ENCODE data around the gene XRCC3. TPM values are rescaled to one million over a fixed set of nuclear protein-coding genes. Genes with fewer than 3 reads are reported as not detected.

The XRCC3 gene
- 10 to 100 TPM; 64.3 to 68.8 TPM for total RNA-seq

DNA sequence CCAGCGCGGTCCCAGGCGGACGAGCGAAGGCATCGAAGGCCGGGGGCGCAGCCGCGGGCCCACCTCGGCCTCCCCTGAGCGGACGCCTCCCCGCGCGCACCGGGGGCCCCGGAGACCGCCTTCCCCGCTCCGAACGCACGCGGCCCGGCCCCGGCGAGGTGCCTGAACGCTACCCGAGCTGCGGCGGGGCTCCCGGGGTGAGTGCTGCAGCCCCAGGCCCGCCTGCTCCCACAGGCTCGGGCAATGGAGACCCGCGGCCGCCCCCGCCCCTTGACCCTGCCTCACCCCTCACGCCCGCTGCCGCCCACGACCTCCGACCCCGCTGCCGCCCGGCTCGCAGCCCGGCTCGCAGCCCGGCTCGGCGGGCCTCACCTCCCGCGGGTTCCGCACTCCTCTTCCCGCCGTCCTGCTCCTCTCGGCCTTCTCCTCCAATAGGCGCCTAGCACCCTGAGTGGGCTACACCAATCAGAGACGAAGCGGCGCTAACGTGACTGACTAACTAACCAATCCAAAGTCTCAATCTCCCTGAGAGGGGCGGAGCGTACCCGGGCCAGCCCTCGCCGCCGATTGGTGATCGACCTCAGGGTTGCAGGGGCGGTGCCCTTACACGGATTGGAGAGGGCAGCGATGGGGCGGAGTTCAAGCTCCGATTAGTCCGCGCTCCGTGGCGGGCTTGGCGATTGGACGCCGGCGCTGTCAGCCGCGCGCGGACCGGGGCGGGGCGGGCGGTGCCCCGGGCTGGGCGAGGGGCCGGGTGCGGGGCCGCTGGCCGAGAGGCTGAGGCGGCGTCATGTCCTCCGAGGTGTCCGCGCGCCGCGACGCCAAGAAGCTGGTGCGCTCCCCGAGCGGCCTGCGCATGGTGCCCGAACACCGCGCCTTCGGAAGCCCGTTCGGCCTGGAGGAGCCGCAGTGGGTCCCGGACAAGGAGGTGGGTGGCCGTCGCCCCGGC lies at the start of gene XRCC3, which contains the start of gene ZFYVE21:
Gene XRCC3 (minus strand): TSS at position 400 of the 949 bp plus-strand sequence. CDS start 4,364 bp downstream, outside the sequence.
Gene ZFYVE21 (plus strand): TSS at position 759 of the 949 bp plus-strand sequence. CDS start 32 bp downstream, at position 791.
- Mint-ChIP-seq H3K4me1 (peaks cover 52% of the 10 kb centered on the region), H3K27ac (peak within 1 kb of the TSS; percentile 84), H3K9me3 (ENCODE audit: low read depth) (no peaks in the 10 kb centered on the region), H3K27me3 (no peaks in the 10 kb centered on the region), H3K36me3 (peaks cover 10% of the 10 kb centered on the region), H3K4me3 (peak within 1 kb of the TSS; percentile 89)
- ATAC-seq = peak; percentile 95
- CTCF ChIA-PET = interaction anchor here (1.0 to 1.2 kb wide), 5 partner anchors 33 to 195 kb away, joined by 3 to 4 read pairs (median 3); no protein-coding TSS in a partner anchor
- peak; percentile 100 for DNase-seq

DNA sequence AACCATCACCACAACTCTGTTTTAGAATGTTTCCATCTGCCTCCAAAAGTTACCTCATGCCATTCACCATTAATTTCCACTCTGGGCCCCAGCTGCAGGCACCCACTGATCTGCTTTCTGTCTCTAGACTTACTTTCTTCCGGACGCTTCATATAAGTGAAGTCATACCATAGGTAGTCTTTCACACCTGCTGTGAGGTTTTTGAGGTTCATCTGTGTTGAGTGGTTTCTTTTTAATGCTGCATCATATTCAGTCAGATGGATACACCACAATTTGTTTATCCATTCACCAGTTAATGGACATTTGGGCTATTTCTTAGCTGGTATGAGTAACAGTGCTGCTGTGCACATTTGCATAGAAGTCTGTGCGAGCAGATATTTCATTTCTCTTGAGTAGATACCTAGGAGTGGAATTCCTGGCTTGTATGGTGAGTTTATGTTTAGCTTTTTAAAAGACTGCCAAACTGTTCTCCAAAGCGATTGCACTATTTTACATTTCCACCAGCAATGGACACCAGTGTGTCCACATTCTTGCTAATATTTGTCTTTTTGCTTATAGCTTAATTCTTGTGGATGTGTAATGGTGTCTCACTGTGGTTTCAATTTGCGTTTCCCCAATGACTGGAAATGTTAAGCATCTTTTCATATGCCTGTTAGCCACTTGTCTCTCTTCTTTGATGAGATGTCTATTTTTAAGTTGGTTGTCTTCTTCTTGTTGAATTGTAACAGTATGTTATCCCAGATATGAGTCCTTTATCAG lies 48.7 kb upstream of the XRCC3 start:
- no peak overlapping the region for H3K27ac Mint-ChIP-seq

GRCh38 chr14:103762541-103762940 lies 47.3 kb upstream of the XRCC3 start:
- Mint-ChIP-seq H3K9me3 (ENCODE audit: low read depth) (no peaks in the 10 kb centered on the region), H3K36me3 (no peaks in the 10 kb centered on the region), H3K27ac (no peak overlapping the region), H3K4me1 (peaks cover 8% of the 10 kb centered on the region), H3K4me3 (no peak overlapping the region), H3K27me3 (no peaks in the 10 kb centered on the region)
- DNase-seq = no peak
- CTCF ChIA-PET = no interaction called here
- ATAC-seq = no peak

More for the DNA sequence above, 48.7 kb upstream of the XRCC3 start:
- DNase-seq (no peak), ATAC-seq (peak; percentile 27)
- H3K4me1 Mint-ChIP-seq = peaks cover 8% of the 10 kb centered on the region
- CTCF ChIA-PET = interaction anchor here (1.3 kb wide), 1 partner anchor 45 kb away, joined by 6 read pairs; no protein-coding TSS in a partner anchor
- no peak overlapping the region for H3K4me3 Mint-ChIP-seq
- H3K27me3 Mint-ChIP-seq = no peaks in the 10 kb centered on the region
- no peaks in the 10 kb centered on the region for H3K9me3 Mint-ChIP-seq (ENCODE audit: low read depth)
- no peaks in the 10 kb centered on the region for H3K36me3 Mint-ChIP-seq

- Mint-ChIP-seq H3K9me3 (ENCODE audit: low read depth) (no peaks in the 10 kb centered on the region), H3K4me1 (peaks cover 8% of the 10 kb centered on the region), H3K36me3 (no peaks in the 10 kb centered on the region), H3K27me3 (no peaks in the 10 kb centered on the region), H3K27ac (no peak overlapping the region), H3K4me3 (no peak overlapping the region)
- DNase-seq (no peak), ATAC-seq (no peak)
- CTCF ChIA-PET = no interaction called here
These were observed 46.8 kb upstream of the XRCC3 start for GRCh38 chr14:103762036-103762435.

DNA sequence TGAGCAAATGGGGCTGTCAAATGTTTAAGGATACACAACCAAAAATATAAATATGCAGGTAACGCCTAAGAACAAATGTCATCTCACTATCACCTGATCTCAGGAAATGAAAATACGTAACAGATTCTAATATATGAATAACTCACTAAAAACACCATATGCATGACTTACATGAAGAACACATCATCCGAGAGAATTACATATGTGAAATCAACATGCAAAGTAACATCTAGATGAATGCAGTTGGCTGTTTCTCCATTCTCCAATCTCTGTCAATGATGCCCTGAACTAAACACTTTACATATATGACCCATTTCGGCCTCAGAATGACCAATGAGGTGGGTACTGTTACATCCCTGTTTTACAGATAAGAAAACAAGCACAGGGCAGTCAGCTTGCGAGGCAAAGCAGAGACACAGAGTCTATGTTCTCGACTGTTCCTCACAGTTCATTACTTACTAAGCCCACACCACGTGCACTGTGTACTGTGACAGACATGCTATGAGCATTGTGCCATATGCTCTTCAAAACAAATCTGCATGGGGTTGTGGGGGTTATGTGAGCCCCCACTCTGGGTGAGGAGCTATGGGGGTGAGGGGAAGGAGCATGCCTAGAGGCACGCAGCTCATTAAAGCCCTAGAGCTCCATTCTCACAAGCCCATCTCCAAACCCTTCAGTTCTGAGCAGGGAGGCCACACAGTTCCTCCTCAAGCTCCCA lies 43.0 kb upstream of the XRCC3 start:
- DNase-seq (no peak), ATAC-seq (no peak)
- Mint-ChIP-seq H3K27me3 (no peaks in the 10 kb centered on the region), H3K36me3 (no peaks in the 10 kb centered on the region), H3K9me3 (ENCODE audit: low read depth) (no peaks in the 10 kb centered on the region), H3K4me1 (no peaks in the 10 kb centered on the region), H3K27ac (no peak overlapping the region), H3K4me3 (no peak overlapping the region)
- CTCF ChIA-PET = no interaction called here

GRCh38 chr14:103755060-103755459 lies 39.8 kb upstream of the XRCC3 start:
- H3K4me3 Mint-ChIP-seq = no peak overlapping the region
- no peaks in the 10 kb centered on the region for H3K36me3 Mint-ChIP-seq
- H3K27me3 Mint-ChIP-seq = no peaks in the 10 kb centered on the region
- H3K4me1 Mint-ChIP-seq = no peaks in the 10 kb centered on the region
- DNase-seq = no peak
- CTCF ChIA-PET = interaction anchor here (0.7 to 1.1 kb wide), 2 partner anchors 11 to 19 kb away, joined by 3 to 5 read pairs; no protein-coding TSS in a partner anchor
- no peak overlapping the region for H3K27ac Mint-ChIP-seq
- ATAC-seq = no peak
- no peaks in the 10 kb centered on the region for H3K9me3 Mint-ChIP-seq (ENCODE audit: low read depth)

DNA sequence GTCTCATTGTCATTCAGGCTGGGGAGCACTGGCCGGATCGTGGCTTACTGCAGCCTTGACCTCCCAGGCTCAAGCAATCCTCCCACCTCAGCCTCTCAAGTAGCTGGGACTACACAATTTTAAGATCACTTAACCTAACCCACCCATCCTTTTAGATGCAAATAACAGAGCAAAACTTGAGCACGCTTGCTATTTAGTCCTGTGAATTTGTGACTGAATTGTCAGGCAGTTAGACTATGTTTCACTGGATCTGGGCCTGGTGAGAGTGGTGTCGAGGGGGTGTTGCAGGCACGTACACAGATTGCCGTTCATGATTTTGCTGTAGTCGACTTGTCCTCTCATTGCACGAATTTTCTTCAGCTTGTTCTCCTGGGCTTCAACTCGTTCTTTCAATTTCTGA lies 38.5 kb upstream of the XRCC3 start:
- Mint-ChIP-seq H3K27me3 (no peaks in the 10 kb centered on the region), H3K9me3 (ENCODE audit: low read depth) (no peaks in the 10 kb centered on the region), H3K4me3 (no peak overlapping the region), H3K27ac (no peak overlapping the region), H3K4me1 (peaks cover 8% of the 10 kb centered on the region), H3K36me3 (no peaks in the 10 kb centered on the region)
- CTCF ChIA-PET = interaction anchor here (0.9 kb wide), 1 partner anchor 52 kb away, joined by 3 read pairs; no protein-coding TSS in a partner anchor
- ATAC-seq = no peak
- no peak for DNase-seq

GRCh38 chr14:103749860-103750259 lies 34.6 kb upstream of the XRCC3 start:
- Mint-ChIP-seq H3K36me3 (no peaks in the 10 kb centered on the region), H3K27me3 (no peaks in the 10 kb centered on the region), H3K4me1 (peaks cover 20% of the 10 kb centered on the region), H3K27ac (no peak overlapping the region), H3K9me3 (ENCODE audit: low read depth) (no peaks in the 10 kb centered on the region), H3K4me3 (no peak overlapping the region)
- DNase-seq = no peak
- ATAC-seq = no peak
- CTCF ChIA-PET = no interaction called here

DNA sequence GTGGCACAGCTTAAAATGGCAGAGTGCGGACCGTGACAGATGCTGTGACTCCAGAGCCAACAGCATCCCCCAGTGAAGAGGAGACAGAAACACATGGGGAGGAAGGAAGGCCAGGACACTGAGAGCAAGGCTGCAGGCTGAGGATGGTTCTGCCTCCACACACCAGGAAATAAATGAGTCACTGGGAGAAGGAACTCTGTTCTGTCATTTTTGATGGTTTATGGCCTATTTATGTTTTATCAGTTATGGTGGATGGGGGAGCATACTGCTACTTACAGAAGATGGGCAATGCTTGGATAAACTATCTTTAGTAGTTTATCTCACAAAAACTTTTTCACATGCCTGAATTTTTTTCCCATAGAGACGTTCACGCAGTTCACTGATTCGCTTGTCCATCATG lies 34.2 kb upstream of the XRCC3 start:
- no peak for DNase-seq

DNA sequence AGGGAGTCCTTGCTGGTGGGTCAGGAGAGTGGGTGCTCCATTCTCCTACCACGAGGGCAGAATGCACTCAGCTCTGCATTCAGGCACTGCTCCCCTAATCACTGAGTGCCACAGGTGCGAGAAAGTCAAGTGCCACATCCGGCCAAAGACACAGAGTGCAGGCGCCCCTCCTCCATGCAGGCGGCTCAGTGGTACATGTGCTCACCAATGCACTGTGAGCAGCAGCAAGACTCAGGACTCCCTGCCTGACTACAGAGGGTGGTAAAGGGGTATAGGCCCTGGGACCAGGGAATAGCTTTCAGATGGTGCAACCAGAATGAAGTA lies 33.2 kb upstream of the XRCC3 start:
- peak; percentile 85 for DNase-seq
- H3K27ac Mint-ChIP-seq = peak overlapping the region; percentile 40

More for the DNA sequence above, 34.2 kb upstream of the XRCC3 start:
- no peak for ATAC-seq
- peaks cover 20% of the 10 kb centered on the region for H3K4me1 Mint-ChIP-seq
- H3K4me3 Mint-ChIP-seq = no peak overlapping the region
- CTCF ChIA-PET = interaction anchor here (1.4 kb wide), 1 partner anchor 35 kb away, joined by 3 read pairs; no protein-coding TSS in a partner anchor
- no peaks in the 10 kb centered on the region for H3K27me3 Mint-ChIP-seq
- H3K9me3 Mint-ChIP-seq (ENCODE audit: low read depth) = no peaks in the 10 kb centered on the region
- H3K36me3 Mint-ChIP-seq = no peaks in the 10 kb centered on the region
- no peak overlapping the region for H3K27ac Mint-ChIP-seq

GRCh38 chr14:103746701-103747100 lies 31.4 kb upstream of the XRCC3 start:
- no peaks in the 10 kb centered on the region for H3K36me3 Mint-ChIP-seq
- ATAC-seq (no peak), DNase-seq (no peak)
- no peak overlapping the region for H3K4me3 Mint-ChIP-seq
- CTCF ChIA-PET = interaction anchor here (0.8 kb wide), 1 partner anchor 20 kb away, joined by 3 read pairs; no protein-coding TSS in a partner anchor
- H3K9me3 Mint-ChIP-seq (ENCODE audit: low read depth) = no peaks in the 10 kb centered on the region
- no peak overlapping the region for H3K27ac Mint-ChIP-seq
- H3K27me3 Mint-ChIP-seq = no peaks in the 10 kb centered on the region
- peaks cover 20% of the 10 kb centered on the region for H3K4me1 Mint-ChIP-seq

More for the DNA sequence above, 33.2 kb upstream of the XRCC3 start:
- H3K27me3 Mint-ChIP-seq = no peaks in the 10 kb centered on the region
- H3K36me3 Mint-ChIP-seq = no peaks in the 10 kb centered on the region
- ATAC-seq = peak; percentile 99
- no peak overlapping the region for H3K4me3 Mint-ChIP-seq
- no peaks in the 10 kb centered on the region for H3K9me3 Mint-ChIP-seq (ENCODE audit: low read depth)
- CTCF ChIA-PET = interaction anchor here (1.0 to 1.4 kb wide), 2 partner anchors 34 to 60 kb away, joined by 3 read pairs; no protein-coding TSS in a partner anchor
- H3K4me1 Mint-ChIP-seq = peaks cover 20% of the 10 kb centered on the region

DNA sequence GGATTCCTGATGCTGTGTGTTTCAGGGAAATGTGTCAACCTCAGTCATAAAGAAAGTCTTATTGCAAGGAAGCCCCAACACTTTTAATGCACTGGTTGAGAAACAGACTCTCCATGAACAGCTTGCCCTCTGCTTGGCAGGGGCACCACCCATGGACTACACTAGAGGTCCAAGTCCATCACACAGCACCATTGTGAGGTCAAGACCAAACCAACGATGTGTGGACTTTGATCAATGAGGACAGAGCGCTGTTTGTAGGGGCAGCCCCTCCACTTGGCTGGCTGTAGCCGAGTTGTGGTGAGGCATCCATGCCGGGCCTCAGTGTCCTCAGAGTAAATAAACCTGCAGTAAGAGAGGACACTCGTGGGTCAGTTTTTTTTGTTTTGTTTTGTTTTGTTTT lies 30.2 kb upstream of the XRCC3 start:
- CTCF ChIA-PET = no interaction called here
- Mint-ChIP-seq H3K36me3 (no peaks in the 10 kb centered on the region), H3K27me3 (no peaks in the 10 kb centered on the region), H3K27ac (no peak overlapping the region), H3K4me3 (no peak overlapping the region), H3K9me3 (ENCODE audit: low read depth) (no peaks in the 10 kb centered on the region), H3K4me1 (peaks cover 20% of the 10 kb centered on the region)
- ATAC-seq (no peak), DNase-seq (no peak)

Measured in activated CD8-positive, alpha-beta memory T cell treated with anti-CD3 and anti-CD28 coated beads, Interleukin-2, amount 10 ng/mL, durations not matched to agents 7 days and 5 days (primary cell).